RWPE1 (cell line): ENCODE results near the gene SFXN5.

Experiments
- CTCF ChIA-PET: fragments of 350-600 bp; sonication (Branson Sonifier 250); formaldehyde crosslinking; extraction: SDS; loops from one replicate; lab custom pipeline; 2021; lab: Yijun Ruan, JAX
- POLR2A ChIA-PET: fragments of 400-600 bp; formaldehyde crosslinking; extraction: SDS; loops from one replicate; lab custom pipeline; 2020; ENCODE audit warnings: antibody characterized with exemption; ENCODE audit not compliant: low non-redundant PET; lab: Yijun Ruan, JAX
- DNase-seq: peaks from one replicate; pipeline ENCODE4 v3.0.0; 2012; ENCODE audit warnings: low spot score
- H3K27ac ChIP-seq: fragments of 450-650 bp; 2 replicates; pipeline ENCODE4 v1.5.1; 2017
- TF ChIP-seq, protein P1 (sequence below): fragments of 450-650 bp; conservative IDR thresholded peaks from 2 replicates; pipeline ENCODE4 v1.5.1; 2017; ENCODE audit warnings: low read depth, mild to moderate bottlenecking

The SFXN5 gene

DNA sequence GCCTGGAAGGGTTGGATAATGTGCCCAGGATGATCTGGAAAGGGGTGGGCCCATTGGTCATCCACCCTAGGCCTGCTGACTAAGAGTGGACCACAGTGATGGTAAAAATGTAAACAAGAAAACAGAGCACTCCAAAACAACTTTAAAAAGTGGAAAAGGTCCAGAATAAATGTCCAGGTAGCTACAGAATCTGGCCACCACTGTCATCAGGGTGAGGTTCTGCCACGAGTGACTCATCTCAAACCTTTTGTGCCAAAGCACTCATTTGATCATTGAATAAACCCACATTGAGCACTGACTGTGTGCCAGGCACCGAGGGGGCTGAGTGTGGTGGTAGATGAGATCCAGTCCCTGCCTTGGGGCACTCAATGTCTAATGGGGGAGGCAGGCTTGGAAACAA, 89.3 kb downstream of the SFXN5 start:
- CTCF ChIA-PET, result interaction anchor here (0.6 to 1.1 kb wide), 2 partner anchors 16 to 32 kb away, joined by 3 to 4 read pairs; no protein-coding TSS in a partner anchor
- no peak for DNase-seq
- TF ChIP-seq, protein P1, sequence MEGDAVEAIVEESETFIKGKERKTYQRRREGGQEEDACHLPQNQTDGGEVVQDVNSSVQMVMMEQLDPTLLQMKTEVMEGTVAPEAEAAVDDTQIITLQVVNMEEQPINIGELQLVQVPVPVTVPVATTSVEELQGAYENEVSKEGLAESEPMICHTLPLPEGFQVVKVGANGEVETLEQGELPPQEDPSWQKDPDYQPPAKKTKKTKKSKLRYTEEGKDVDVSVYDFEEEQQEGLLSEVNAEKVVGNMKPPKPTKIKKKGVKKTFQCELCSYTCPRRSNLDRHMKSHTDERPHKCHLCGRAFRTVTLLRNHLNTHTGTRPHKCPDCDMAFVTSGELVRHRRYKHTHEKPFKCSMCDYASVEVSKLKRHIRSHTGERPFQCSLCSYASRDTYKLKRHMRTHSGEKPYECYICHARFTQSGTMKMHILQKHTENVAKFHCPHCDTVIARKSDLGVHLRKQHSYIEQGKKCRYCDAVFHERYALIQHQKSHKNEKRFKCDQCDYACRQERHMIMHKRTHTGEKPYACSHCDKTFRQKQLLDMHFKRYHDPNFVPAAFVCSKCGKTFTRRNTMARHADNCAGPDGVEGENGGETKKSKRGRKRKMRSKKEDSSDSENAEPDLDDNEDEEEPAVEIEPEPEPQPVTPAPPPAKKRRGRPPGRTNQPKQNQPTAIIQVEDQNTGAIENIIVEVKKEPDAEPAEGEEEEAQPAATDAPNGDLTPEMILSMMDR, result no peak
- POLR2A ChIA-PET, result no interaction called here
- H3K27ac ChIP-seq, result no peak overlapping the region

DNA sequence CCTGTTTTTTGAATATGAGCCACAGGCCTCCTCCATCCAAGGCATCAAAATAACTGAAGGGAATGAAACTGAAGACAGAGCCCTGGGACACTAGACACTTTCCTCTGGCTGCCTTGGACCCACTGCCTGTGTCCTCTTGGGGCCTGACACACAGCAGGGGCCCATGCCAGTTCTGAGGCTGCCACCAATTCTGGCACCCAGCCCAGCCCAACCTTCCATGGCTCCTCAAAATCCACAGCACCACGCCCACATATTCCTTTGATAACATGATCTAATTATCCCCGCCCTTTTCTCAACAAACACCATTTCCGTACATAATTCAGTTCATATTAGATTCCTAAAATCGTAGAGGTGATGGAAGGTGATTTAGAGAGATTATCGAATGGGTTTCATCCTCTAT, 90.0 kb downstream of the SFXN5 start:
- no peak for DNase-seq
- TF ChIP-seq, protein P1, result no peak
- ChIA-PET CTCF (interaction anchor here (1.4 kb wide), 1 partner anchor 89 kb away, joined by 3 read pairs; no protein-coding TSS in a partner anchor), POLR2A (no interaction called here)
- H3K27ac ChIP-seq, result no peak overlapping the region

DNA sequence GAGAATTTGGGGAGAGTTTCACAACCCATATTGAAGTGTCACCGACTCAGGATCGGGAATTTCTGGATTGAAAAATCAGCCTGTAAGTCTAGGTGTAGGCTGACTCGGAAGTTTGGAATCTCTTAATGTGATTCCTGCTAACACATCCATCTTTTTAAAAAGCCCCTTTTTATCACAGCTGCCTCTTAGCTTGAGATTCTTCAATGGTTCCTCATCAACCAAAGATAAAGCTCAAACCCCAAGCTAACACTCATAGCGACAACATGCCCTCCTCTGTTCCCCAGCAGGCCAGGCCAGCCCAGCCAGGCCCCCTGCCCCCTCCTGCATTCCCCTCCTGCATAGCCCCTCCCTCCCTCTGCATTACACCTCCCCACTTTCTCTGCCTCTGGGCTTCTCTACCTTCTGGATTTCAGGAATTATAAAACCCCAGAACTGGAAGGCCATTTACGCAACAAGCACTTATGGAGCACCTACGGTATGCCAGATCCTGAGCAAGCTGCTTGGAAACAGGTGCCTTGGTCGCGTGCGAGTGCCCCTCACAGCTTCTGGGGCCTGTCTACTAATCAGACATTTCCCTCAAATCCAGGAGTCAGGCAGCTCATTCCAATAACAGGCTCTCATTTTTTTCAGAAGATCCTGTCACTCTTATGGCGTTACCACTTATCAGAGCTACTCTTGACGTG, 90.8 kb downstream of the SFXN5 start:
- CTCF ChIA-PET, result interaction anchor here (0.8 to 1.4 kb wide), 3 partner anchors 13 to 88 kb away, joined by 3 to 4 read pairs (median 3); no protein-coding TSS in a partner anchor
- TF ChIP-seq, protein P1, result no peak
- peak; percentile 28 for DNase-seq
- no peak overlapping the region for H3K27ac ChIP-seq
- POLR2A ChIA-PET, result no interaction called here

DNA sequence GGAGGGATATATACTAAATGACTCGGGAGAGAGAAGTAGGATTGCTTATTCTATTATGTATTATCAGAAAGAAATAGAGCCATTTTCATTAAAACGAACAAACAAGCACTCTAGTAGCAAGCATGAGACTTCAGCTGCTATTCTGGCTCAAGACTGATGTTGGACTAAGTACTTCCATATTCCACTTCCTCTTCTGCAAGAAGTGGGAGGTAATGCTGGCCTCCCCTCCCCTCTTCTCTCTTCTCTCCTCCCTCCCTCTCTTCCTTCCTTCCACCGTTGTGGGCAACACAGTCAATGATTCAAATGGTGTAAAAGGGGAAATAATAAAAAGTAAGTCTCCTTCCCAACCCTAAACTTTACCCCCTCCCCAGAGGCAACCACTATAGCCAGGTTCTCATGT, 91.6 kb downstream of the SFXN5 start:
- ChIA-PET CTCF (interaction anchor here (1.2 to 1.4 kb wide), 2 partner anchors 87 to 88 kb away, joined by 3 to 4 read pairs; no protein-coding TSS in a partner anchor), POLR2A (no interaction called here)
- DNase-seq, result no peak
- no peak overlapping the region for H3K27ac ChIP-seq
- TF ChIP-seq, protein P1, result no peak

DNA sequence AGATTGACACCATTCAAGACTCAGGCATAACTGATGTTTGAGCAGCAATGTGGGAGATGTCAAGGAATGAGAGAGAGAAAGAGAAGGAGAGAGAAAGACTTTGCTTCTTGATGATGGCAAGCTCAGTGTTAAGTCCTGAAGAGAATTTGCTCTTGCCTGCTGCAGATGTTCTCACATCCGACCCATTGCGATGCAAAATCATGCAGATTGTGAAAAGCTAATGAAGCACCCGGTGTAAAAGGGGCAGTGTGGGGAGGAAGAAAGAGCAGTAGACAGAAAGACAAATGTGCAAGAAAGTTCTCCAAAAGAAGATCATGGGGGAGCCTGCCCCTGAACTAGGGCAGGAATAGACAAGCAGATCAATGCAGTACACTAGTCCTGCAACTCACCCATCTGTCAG, 96.5 kb downstream of the SFXN5 start:
- H3K27ac ChIP-seq, result no peak overlapping the region
- CTCF ChIA-PET, result interaction anchor here (0.6 to 3.7 kb wide), 5 partner anchors 49 to 203 kb away, joined by 3 to 39 read pairs (median 7); no protein-coding TSS in a partner anchor
- no peak for DNase-seq
- POLR2A ChIA-PET, result no interaction called here
- TF ChIP-seq, protein P1, result no peak

DNA sequence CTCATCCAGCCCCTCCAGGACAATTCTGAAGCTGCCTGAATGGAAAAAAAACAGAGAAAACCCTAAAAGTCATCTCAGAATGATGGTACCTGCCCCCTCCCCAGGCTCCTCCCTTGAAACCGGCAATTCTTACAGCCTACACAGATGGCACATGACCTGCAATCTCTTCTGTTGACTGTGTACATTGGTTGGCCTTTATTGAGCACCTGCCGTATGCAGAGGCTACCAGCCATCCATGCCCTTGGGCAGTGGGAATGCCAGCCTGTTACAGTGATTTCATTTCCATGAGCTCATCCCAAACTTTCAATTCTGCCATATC, 97.1 kb downstream of the SFXN5 start:
- POLR2A ChIA-PET, result no interaction called here
- no peak for DNase-seq
- TF ChIP-seq, protein P1, result no peak
- CTCF ChIA-PET, result interaction anchor here (0.6 to 3.7 kb wide), 13 partner anchors 11 to 203 kb away, joined by 3 to 39 read pairs (median 5); partner anchors contain the start of gene EMX1
- no peak overlapping the region for H3K27ac ChIP-seq
